ENCODE measurements around the gene CDH13.

DNA sequence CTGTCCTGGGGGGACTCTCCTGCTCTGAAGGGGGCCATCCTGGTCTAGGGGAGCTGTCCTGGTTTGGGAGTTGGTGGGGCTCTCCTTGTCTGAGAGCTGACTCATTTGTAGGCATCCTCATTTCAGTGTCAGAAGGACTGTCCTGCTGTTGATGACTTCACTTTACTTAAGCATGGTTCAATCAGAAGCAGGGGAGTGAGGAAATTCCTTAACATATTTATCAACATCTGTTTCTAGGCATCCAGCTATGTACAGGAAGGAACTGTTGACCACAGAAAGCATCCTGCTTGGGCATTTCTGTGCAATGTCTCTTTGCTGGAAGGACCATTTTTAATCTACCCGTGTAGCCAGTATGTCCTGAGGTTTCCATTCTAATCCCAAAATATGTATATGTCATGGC lies 678.3 kb downstream of the CDH13 start:
- TF ChIP-seq, protein P1, sequence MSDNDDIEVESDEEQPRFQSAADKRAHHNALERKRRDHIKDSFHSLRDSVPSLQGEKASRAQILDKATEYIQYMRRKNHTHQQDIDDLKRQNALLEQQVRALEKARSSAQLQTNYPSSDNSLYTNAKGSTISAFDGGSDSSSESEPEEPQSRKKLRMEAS (IDR thresholded peaks at IDR 0.05; ENCODE audit: insufficient read depth, insufficient read length): no peak
- TF ChIP-seq POLR2AphosphoS5 (IDR thresholded peaks at IDR 0.05; ENCODE audit: insufficient read depth, low read depth, low read length) (peak; percentile 61), GATA2 (IDR thresholded peaks at IDR 0.05; ENCODE audit: insufficient read depth, insufficient read length, low read depth, low read length) (peak; percentile 73), POLR2A (IDR thresholded peaks at IDR 0.05; ENCODE audit: low read depth, low read length) (no peak)
- TF ChIP-seq, protein P2, sequence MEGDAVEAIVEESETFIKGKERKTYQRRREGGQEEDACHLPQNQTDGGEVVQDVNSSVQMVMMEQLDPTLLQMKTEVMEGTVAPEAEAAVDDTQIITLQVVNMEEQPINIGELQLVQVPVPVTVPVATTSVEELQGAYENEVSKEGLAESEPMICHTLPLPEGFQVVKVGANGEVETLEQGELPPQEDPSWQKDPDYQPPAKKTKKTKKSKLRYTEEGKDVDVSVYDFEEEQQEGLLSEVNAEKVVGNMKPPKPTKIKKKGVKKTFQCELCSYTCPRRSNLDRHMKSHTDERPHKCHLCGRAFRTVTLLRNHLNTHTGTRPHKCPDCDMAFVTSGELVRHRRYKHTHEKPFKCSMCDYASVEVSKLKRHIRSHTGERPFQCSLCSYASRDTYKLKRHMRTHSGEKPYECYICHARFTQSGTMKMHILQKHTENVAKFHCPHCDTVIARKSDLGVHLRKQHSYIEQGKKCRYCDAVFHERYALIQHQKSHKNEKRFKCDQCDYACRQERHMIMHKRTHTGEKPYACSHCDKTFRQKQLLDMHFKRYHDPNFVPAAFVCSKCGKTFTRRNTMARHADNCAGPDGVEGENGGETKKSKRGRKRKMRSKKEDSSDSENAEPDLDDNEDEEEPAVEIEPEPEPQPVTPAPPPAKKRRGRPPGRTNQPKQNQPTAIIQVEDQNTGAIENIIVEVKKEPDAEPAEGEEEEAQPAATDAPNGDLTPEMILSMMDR (IDR thresholded peaks at IDR 0.05; ENCODE audit: extremely low read depth in 1 of 2, insufficient read depth in 1 of 2, low read depth in 1 of 2, low read length in 2 of 2): no peak

All from endothelial cell of umbilical vein (primary cell).